Right lobe of liver (tissue), 4 donors: ENCODE results near the gene RASSF6.

ENCODE experiments used
- CTCF ChIP-seq, 4 donors: fragments of 200-600 bp in 3 of 4; fragments of 450-650 bp in 1 of 4; IDR thresholded peaks; one replicate each; pipeline versions ENCODE4 v1.5.1 to v1.8.0; 2016 to 2022; ENCODE audit warnings: antibody characterized with exemption in 4 of 4, mild to moderate bottlenecking in 2 of 4
- POLR2A ChIP-seq: fragments of 450-650 bp; IDR thresholded peaks from one replicate; pipeline ENCODE4 v1.6.1; 2017; ENCODE audit warnings: antibody characterized with exemption, mild to moderate bottlenecking
- donor health status: DM: no; HTN: no; CAD: no.
- donor health status: DM: no; HTN: no; CAD: no.
- donor health status: DM: no; HTN: yes; CAD: no.

GRCh38 chr4:73631565-73632226 is 11.5 kb upstream of the RASSF6 start:
- TF ChIP-seq POLR2A: no peak
- TF ChIP-seq CTCF (IDR thresholded peaks at IDR 0.05): no peak
